Endodermal cell (in vitro differentiated cells): ENCODE results near the gene LRMDA. TPM values are rescaled to one million over a fixed set of nuclear protein-coding genes. Genes with fewer than 3 reads are reported as not detected.
"Not testable (repeated sequence)": the region's sequence is repeated elsewhere in the genome, so short reads cannot be mapped to it uniquely, and the experiment has no call there.

Experiments used
- DNase-seq: peaks from one replicate; pipeline ENCODE4 v3.0.0-alpha.2; 2017
- H3K27ac ChIP-seq: 2 replicates; pipeline ENCODE4 v1.5.1; 2013; ENCODE audit warnings: mild to moderate bottlenecking, low read depth, low read length, moderate library complexity
- H3K27me3 ChIP-seq: 2 replicates; pipeline ENCODE4 v1.6.1; 2013; ENCODE audit warnings: mild to moderate bottlenecking, low read length, moderate library complexity; ENCODE audit not compliant: insufficient read depth, control insufficient read depth, poor library complexity, severe bottlenecking
- H3K36me3 ChIP-seq: 2 replicates; pipeline ENCODE4 v1.7.0; 2013; ENCODE audit warnings: mild to moderate bottlenecking, low read length, moderate library complexity; ENCODE audit not compliant: control insufficient read depth, insufficient read depth
- H3K4me1 ChIP-seq: one replicate; pipeline ENCODE4 v1.7.0; 2013; ENCODE audit warnings: low read length; ENCODE audit not compliant: control insufficient read depth, insufficient read depth
- H3K4me3 ChIP-seq: 2 replicates; pipeline ENCODE4 v1.5.1; 2013; ENCODE audit warnings: mild to moderate bottlenecking, low read length, moderate library complexity
- H3K9ac ChIP-seq: 2 replicates; pipeline ENCODE4 v1.6.1; 2013; ENCODE audit warnings: mild to moderate bottlenecking, low read length, moderate library complexity; ENCODE audit not compliant: poor library complexity, severe bottlenecking; ENCODE audit errors: extremely low read depth
- H3K9me3 ChIP-seq: 2 replicates; pipeline ENCODE4 v1.6.1; 2013; ENCODE audit warnings: mild to moderate bottlenecking, low read length, moderate library complexity; ENCODE audit not compliant: control insufficient read depth
- H3K27ac Mint-ChIP-seq: 2 replicates; pipeline ENCODE4 v1.8.0; 2020; ENCODE audit warnings: mixed read lengths
- H3K27me3 Mint-ChIP-seq: 2 replicates; pipeline ENCODE4 v1.8.0; 2021; ENCODE audit warnings: mild to moderate bottlenecking, mixed read lengths; ENCODE audit not compliant: insufficient read depth
- H3K36me3 Mint-ChIP-seq: 2 replicates; pipeline ENCODE4 v1.8.0; 2020; ENCODE audit warnings: low read depth, mixed read lengths
- H3K4me1 Mint-ChIP-seq: 2 replicates; pipeline ENCODE4 v1.8.0; 2020; ENCODE audit warnings: mixed read lengths
- H3K4me3 Mint-ChIP-seq: 2 replicates; pipeline ENCODE4 v1.8.0; 2020; ENCODE audit warnings: mild to moderate bottlenecking, moderate library complexity, mixed read lengths
- H3K9me3 Mint-ChIP-seq: 2 replicates; pipeline ENCODE4 v1.8.0; 2020; ENCODE audit warnings: mild to moderate bottlenecking, mixed read lengths
- CTCF ChIP-seq: fragments of 200-600 bp; sonication (generic); conservative IDR thresholded peaks from 2 replicates; pipeline ENCODE4 v1.5.0; 2021; ENCODE audit warnings: antibody characterized with exemption, mild to moderate bottlenecking
- WGBS, 2 experiments: methylation state at CpG; one replicate each; pipeline versions ENCODE4 v1.1.5 to v1.1.7; 2013; ENCODE audit warnings: missing lambda C conversion rate in 2 of 2, mixed read lengths in 1 of 2; ENCODE audit not compliant: insufficient coverage in 1 of 2, insufficient read length in 1 of 2; 5-methylcytosine and 5-hydroxymethylcytosine counted together
- total RNA-seq, 2 donors: library from RNA; stranded (reverse); fragmentation: NEBNext Ultra II Directional in 1 of 2; extraction: Animal tissue kit (Norgen Biotek cat#: 25700) in 1 of 2; gene quantifications; 2 replicates in 1 of 2; 3 replicates in 1 of 2; pipeline ENCODE4 v1.2.1, GENCODE V29; 2021

Gene LRMDA
- total RNA-seq, 2 donors from 2014 or later = 1.7 to 5.1 TPM

- peaks cover 4% of the 10 kb centered on the region for H3K9me3 ChIP-seq
- H3K27ac ChIP-seq = no peak overlapping the region
- Mint-ChIP-seq H3K27me3 (peaks cover 54% of the 10 kb centered on the region), H3K4me1 (peaks cover 15% of the 10 kb centered on the region), H3K27ac (no peak overlapping the region), H3K4me3 (no peak overlapping the region), H3K9me3 (peaks cover 14% of the 10 kb centered on the region), H3K36me3 (no peaks in the 10 kb centered on the region)
- peak; percentile 72 for DNase-seq
- no peak overlapping the region for H3K9ac ChIP-seq
- 41 to 43% methylated on average over 5 to 7 of the region's 8 CpGs for WGBS, 2 experiments
- no peaks in the 10 kb centered on the region for H3K36me3 ChIP-seq
- H3K27me3 ChIP-seq = peaks cover 35% of the 10 kb centered on the region
- TF ChIP-seq CTCF = no peak
- H3K4me3 ChIP-seq = no peak overlapping the region
- H3K4me1 ChIP-seq = no peaks in the 10 kb centered on the region
These were observed 80.9 kb downstream of the LRMDA start for GRCh38 chr10:75512203-75512933.

- no peak overlapping the region for H3K9ac ChIP-seq
- DNase-seq = no peak
- peaks cover 15% of the 10 kb centered on the region for H3K4me1 Mint-ChIP-seq
- peaks cover 64% of the 10 kb centered on the region for H3K27me3 Mint-ChIP-seq
- H3K4me3 ChIP-seq = no peak overlapping the region
- TF ChIP-seq CTCF = no peak
- no peaks in the 10 kb centered on the region for H3K36me3 Mint-ChIP-seq
- H3K9me3 ChIP-seq = peaks cover 4% of the 10 kb centered on the region
- H3K27ac Mint-ChIP-seq = no peak overlapping the region
- no peak overlapping the region for H3K4me3 Mint-ChIP-seq
- H3K4me1 ChIP-seq = no peaks in the 10 kb centered on the region
- WGBS, 2 experiments = 80 to 85% methylated on average over 8 of the region's 8 CpGs
- no peak overlapping the region for H3K27ac ChIP-seq
- H3K27me3 ChIP-seq = peaks cover 35% of the 10 kb centered on the region
- no peaks in the 10 kb centered on the region for H3K36me3 ChIP-seq
- peaks cover 14% of the 10 kb centered on the region for H3K9me3 Mint-ChIP-seq
These were observed 82.0 kb downstream of the LRMDA start for GRCh38 chr10:75513292-75513885.

- no peak overlapping the region for H3K27ac ChIP-seq
- peaks cover 71% of the 10 kb centered on the region for H3K27me3 Mint-ChIP-seq
- no peak overlapping the region for H3K9ac ChIP-seq
- no peak overlapping the region for H3K4me3 ChIP-seq
- peaks cover 15% of the 10 kb centered on the region for H3K4me1 Mint-ChIP-seq
- WGBS, 2 experiments = 96 to 97% methylated on average over 3 of the region's 3 CpGs
- H3K9me3 ChIP-seq = peaks cover 4% of the 10 kb centered on the region
- H3K36me3 Mint-ChIP-seq = no peaks in the 10 kb centered on the region
- H3K4me3 Mint-ChIP-seq = no peak overlapping the region
- H3K4me1 ChIP-seq = no peaks in the 10 kb centered on the region
- no peak overlapping the region for H3K27ac Mint-ChIP-seq
- DNase-seq = no peak
- H3K9me3 Mint-ChIP-seq = peaks cover 14% of the 10 kb centered on the region
- H3K36me3 ChIP-seq = no peaks in the 10 kb centered on the region
- H3K27me3 ChIP-seq = peaks cover 32% of the 10 kb centered on the region
- no peak for TF ChIP-seq CTCF
These were observed 83.4 kb downstream of the LRMDA start for GRCh38 chr10:75514830-75515229.

- not testable (repeated sequence) for H3K9me3 ChIP-seq, H3K27ac Mint-ChIP-seq, H3K27ac ChIP-seq, H3K4me1 ChIP-seq, H3K36me3 ChIP-seq, H3K36me3 Mint-ChIP-seq, H3K9ac ChIP-seq, DNase-seq, H3K4me3 Mint-ChIP-seq, H3K4me3 ChIP-seq
- H3K4me1 Mint-ChIP-seq = peaks cover 16% of the 10 kb centered on the region
- peaks cover 19% of the 10 kb centered on the region for H3K27me3 ChIP-seq
- H3K27me3 Mint-ChIP-seq = peaks cover 63% of the 10 kb centered on the region
- peaks cover 14% of the 10 kb centered on the region for H3K9me3 Mint-ChIP-seq
- WGBS, 2 experiments = no CpG with 5 or more reads among the region's 2 CpGs
These were observed 84.7 kb downstream of the LRMDA start for GRCh38 chr10:75516154-75516553.

GRCh38 chr10:75519213-75519612 is 87.8 kb downstream of the LRMDA start:
- H3K4me3 Mint-ChIP-seq, DNase-seq, H3K9me3 ChIP-seq, H3K36me3 Mint-ChIP-seq, H3K27me3 ChIP-seq, H3K27ac Mint-ChIP-seq, H3K27ac ChIP-seq, H3K4me1 Mint-ChIP-seq, H3K4me3 ChIP-seq, H3K9ac ChIP-seq, H3K4me1 ChIP-seq, H3K36me3 ChIP-seq: not testable (repeated sequence)
- H3K27me3 Mint-ChIP-seq = peaks cover 65% of the 10 kb centered on the region
- H3K9me3 Mint-ChIP-seq = peaks cover 14% of the 10 kb centered on the region
- WGBS, 2 experiments = 89% methylated on average over 1 of the region's 1 CpG; no CpG with 5 or more reads in 1 of the 2 experiments
